HCT116 (cell line): ENCODE results near the gene FOXO3. TPM values are rescaled to one million over a fixed set of nuclear protein-coding genes. Genes with fewer than 3 reads are reported as not detected.

Source experiments
- ATAC-seq: fragments of 200-7000 bp; cut with Tn5 transposase; 2 replicates; pipeline ENCODE4 v1.9.1; 2020; ENCODE audit warnings: mild to moderate bottlenecking, moderate library complexity
- BruUV-seq: library from RNA; stranded (reverse); fragments of 400-500 nt; replicated peaks from 2 replicates; lab custom pipeline; 2021; lab: Mats Ljungman, UMichigan
- CTCF ChIA-PET: fragments of 300-600 bp; sonication (Branson Sonifier 250); formaldehyde crosslinking; loops from one replicate; lab custom pipeline; 2021; ENCODE audit warnings: antibody characterized with exemption; lab: Charles Lee
- POLR2A ChIA-PET: fragments of 300-600, 350-600 bp; sonication (Branson Sonifier 250); formaldehyde crosslinking; loops from one replicate; lab custom pipeline; 2021; ENCODE audit warnings: antibody characterized with exemption; lab: Charles Lee
- RAD21 ChIA-PET, 2 experiments: fragments of 300-600 bp; sonication (Branson Sonifier 250); formaldehyde crosslinking; loops; one replicate each; lab custom pipeline; 2023; ENCODE audit warnings: low total read pairs in 2 of 2; ENCODE audit not compliant: uncharacterized antibody in 2 of 2, unreplicated experiment in 2 of 2, low non-redundant PET in 1 of 2; lab: Charles Lee
- DNase-seq: peaks from one replicate; pipeline ENCODE4 v3.0.0-alpha.2; 2010; ENCODE audit warnings: low read depth, low spot score
- H2AFZ ChIP-seq: fragments of 200-600 bp; shearing (Covaris generic), sonication (generic); 2 replicates; pipeline ENCODE4 v1.6.1; 2017; ENCODE audit warnings: low read depth, mixed run types, mixed read lengths, antibody characterized with exemption, low read length; ENCODE audit not compliant: poor library complexity, severe bottlenecking
- H3K27ac ChIP-seq: 2 replicates; pipeline ENCODE4 v1.5.1; 2012; ENCODE audit warnings: low read depth, low read length
- H3K27me3 ChIP-seq: fragments of 200-600 bp; sonication (generic); 2 replicates; pipeline ENCODE4 v1.6.1; 2016; ENCODE audit warnings: mixed run types, low read length, mixed read lengths; ENCODE audit not compliant: insufficient read depth
- H3K36me3 ChIP-seq, 2 experiments: fragments of 200-500 bp in 1 of 2; fragments of 200-600 bp in 1 of 2; sonication (Bioruptor generic) in 1 of 2; sonication (generic) in 1 of 2; 2 replicates each; pipeline versions ENCODE4 v1.5.1 to v1.6.1; 2014 to 2016; ENCODE audit warnings: low read length in 2 of 2, inconsistent platforms in 1 of 2, mixed read lengths in 1 of 2, mixed run types in 1 of 2; ENCODE audit not compliant: insufficient read depth in 2 of 2, control insufficient read depth in 1 of 2
- H3K4me1 ChIP-seq, 2 experiments: fragments of 200-600 bp in 1 of 2; sonication (generic) in 1 of 2; 2 replicates each; pipeline versions ENCODE4 v1.5.1 to v1.6.1; 2012 to 2017; ENCODE audit warnings: low read length in 2 of 2, inconsistent platforms in 1 of 2, mild to moderate bottlenecking in 1 of 2, mixed read lengths in 1 of 2, mixed run types in 1 of 2, moderate library complexity in 1 of 2; ENCODE audit not compliant: insufficient read depth in 2 of 2, control insufficient read depth in 1 of 2
- H3K4me2 ChIP-seq: fragments of 200-600 bp; sonication (generic); 2 replicates; pipeline ENCODE4 v1.6.1; 2017; ENCODE audit warnings: mixed run types, low read length, mixed read lengths
- H3K4me3 ChIP-seq, 2 experiments: fragments of 200-600 bp in 1 of 2; sonication (generic) in 1 of 2; replicated peaks in 1 of 2; 2 replicates each; pipeline ENCODE4 v1.5.1; 2011 to 2016; ENCODE audit warnings: low read length in 2 of 2, control low read depth in 1 of 2, low read depth in 1 of 2, mild to moderate bottlenecking in 1 of 2, mixed read lengths in 1 of 2, mixed run types in 1 of 2
- H3K79me2 ChIP-seq: fragments of 200-600 bp; sonication (generic); 2 replicates; pipeline ENCODE4 v1.6.1; 2017; ENCODE audit warnings: mild to moderate bottlenecking, mixed run types, low read length, moderate library complexity, mixed read lengths; ENCODE audit not compliant: insufficient read depth
- H3K9ac ChIP-seq: fragments of 200-600 bp; sonication (generic); 2 replicates; pipeline ENCODE4 v1.6.1; 2016; ENCODE audit warnings: low read length, mixed read lengths
- H3K9me2 ChIP-seq: fragments of 200-600 bp; sonication (generic), shearing (Covaris generic); 2 replicates; pipeline ENCODE4 v1.6.1; 2017; ENCODE audit warnings: mixed run types, mild to moderate bottlenecking, moderate library complexity; ENCODE audit not compliant: insufficient read depth
- H3K9me3 ChIP-seq, 2 experiments: fragments of 200-500 bp in 1 of 2; fragments of 200-600 bp in 1 of 2; sonication (Bioruptor generic) in 1 of 2; sonication (generic) in 1 of 2; 2 replicates each; pipeline ENCODE4 v1.6.1; 2014 to 2017; ENCODE audit warnings: low read length in 2 of 2, mixed read lengths in 2 of 2, inconsistent platforms in 1 of 2, low read depth in 1 of 2, mild to moderate bottlenecking in 1 of 2, mixed run types in 1 of 2, moderate library complexity in 1 of 2; ENCODE audit not compliant: control insufficient read depth in 1 of 2, insufficient read depth in 1 of 2
- H4K20me1 ChIP-seq: fragments of 200-600 bp; sonication (generic), shearing (Covaris generic); 2 replicates; pipeline ENCODE4 v1.6.1; 2017; ENCODE audit warnings: mixed run types, mild to moderate bottlenecking, moderate library complexity; ENCODE audit not compliant: insufficient read depth
- CBX3 ChIP-seq: IDR thresholded peaks from 2 replicates; pipeline ENCODE4 v1.6.1; 2012; ENCODE audit warnings: low read depth
- CEBPB ChIP-seq: IDR thresholded peaks from 2 replicates; pipeline ENCODE4 v1.6.1; 2012; ENCODE audit warnings: low read depth
- EGR1 ChIP-seq: IDR thresholded peaks from 2 replicates; pipeline ENCODE4 v1.6.1; 2012; ENCODE audit warnings: low read depth
- EZH2 ChIP-seq: fragments of 200-600 bp; sonication (generic); IDR thresholded peaks from 2 replicates; pipeline ENCODE4 v1.6.1; 2017; ENCODE audit warnings: antibody characterized with exemption, mixed run types
- EZH2phosphoT487 ChIP-seq: fragments of 200-600 bp; IDR thresholded peaks from 2 replicates; pipeline ENCODE4 v1.6.1; 2018; ENCODE audit warnings: antibody characterized with exemption, borderline replicate concordance
- FOSL1 ChIP-seq: IDR thresholded peaks from 2 replicates; pipeline ENCODE4 v1.6.1; 2012; ENCODE audit warnings: low read depth
- POLR2A ChIP-seq: IDR thresholded peaks from 2 replicates; pipeline ENCODE4 v1.7.0; 2011; ENCODE audit warnings: borderline replicate concordance; ENCODE audit not compliant: insufficient read depth, insufficient read length; ENCODE audit errors: extremely low read depth
- POLR2AphosphoS5 ChIP-seq: IDR thresholded peaks from 2 replicates; pipeline ENCODE4 v1.6.1; 2011; ENCODE audit warnings: mild to moderate bottlenecking, low read depth, low read length, moderate library complexity
- RAD21 ChIP-seq: IDR thresholded peaks from 2 replicates; pipeline ENCODE4 v1.6.1; 2012; ENCODE audit warnings: low read depth, mild to moderate bottlenecking
- SIN3A ChIP-seq: IDR thresholded peaks from 2 replicates; pipeline ENCODE4 v1.6.1; 2012; ENCODE audit warnings: low read depth
- intact Hi-C: fragments of 100-400 bp; cut with micrococcal nuclease; formaldehyde crosslinking; loops from 2 replicates; pipeline ENCODE4 v1.10.0; 2022
- total RNA-seq: library from RNA; stranded (reverse); gene quantifications from one replicate; pipeline ENCODE4 v1.2.1, GENCODE V29; 2021; ENCODE audit not compliant: unreplicated experiment
- TF ChIP-seq, protein P1 (sequence below): IDR thresholded peaks from 2 replicates; pipeline ENCODE4 v1.6.1; 2012; ENCODE audit warnings: low read depth
- TF ChIP-seq, protein P2 (sequence below): IDR thresholded peaks from 2 replicates; pipeline ENCODE4 v1.6.1; 2011; ENCODE audit warnings: mild to moderate bottlenecking, low read length, moderate library complexity; ENCODE audit not compliant: insufficient replicate concordance; ENCODE audit errors: extremely low read depth

FOXO3 gene
- total RNA-seq, 1 experiment from 2014 or later = 40.0 TPM

DNA sequence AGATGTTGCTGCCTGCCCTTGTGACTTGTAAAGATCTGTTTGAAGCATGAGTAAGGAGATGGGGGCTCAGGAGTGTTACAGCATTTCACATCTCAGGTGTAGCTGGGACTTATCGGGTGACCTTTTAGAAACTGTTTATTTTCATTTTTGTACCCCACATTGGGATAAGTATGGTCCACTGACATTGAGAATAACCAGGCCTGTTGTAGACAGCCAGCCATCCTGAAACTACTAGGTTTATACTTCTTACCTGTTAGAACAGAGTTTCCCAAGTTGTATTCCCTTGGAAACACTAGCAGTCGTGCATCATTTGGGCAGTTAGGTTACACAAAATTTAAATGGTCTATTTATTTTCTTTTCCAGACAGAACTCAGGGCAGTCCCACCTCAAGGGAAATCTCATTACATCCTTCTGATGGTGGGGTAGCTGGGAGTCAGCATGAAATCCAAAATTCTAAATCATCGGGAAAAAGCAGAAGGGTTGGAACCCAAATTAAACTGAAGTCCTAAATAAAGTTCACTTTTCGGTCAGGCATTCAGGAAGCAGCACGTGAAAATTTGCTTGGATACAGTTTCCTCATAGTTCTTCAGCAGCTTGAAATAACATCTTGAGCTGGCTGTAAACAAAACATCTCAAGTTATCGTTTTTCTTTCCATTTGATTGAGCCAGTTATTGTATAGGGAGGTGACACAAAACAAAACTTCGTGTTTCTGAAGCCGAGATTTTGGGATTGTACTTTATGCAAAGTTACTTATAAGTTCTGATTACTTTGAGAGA lies 30.5 kb downstream of the FOXO3 start:
- H3K4me1 ChIP-seq = peaks cover 35 to 47% of the 10 kb centered on the region in 2 experiments
- intact Hi-C loops = no loop called here
- 0 out of 2 replicates have a peak, but pooled peaks cover 6% of the 10 kb centered on the region for H4K20me1 ChIP-seq
- H2AFZ ChIP-seq = no peak overlapping the region
- H3K9me2 ChIP-seq = no peaks in the 10 kb centered on the region
- no peak overlapping the region for H3K4me3 ChIP-seq
- RAD21 ChIA-PET = no interaction called here
- ATAC-seq (no peak), DNase-seq (no peak)
- H3K27ac ChIP-seq = no peak overlapping the region
- no peaks in the 10 kb centered on the region for H3K36me3 ChIP-seq
- no TSS peak for BruUV-seq
- TF ChIP-seq SIN3A (no peak), FOSL1 (no peak), CBX3 (no peak), POLR2AphosphoS5 (no peak), POLR2A (no peak), CEBPB (no peak), EZH2 (no peak), EGR1 (no peak), RAD21 (no peak), EZH2phosphoT487 (no peak)
- TF ChIP-seq, protein P1, sequence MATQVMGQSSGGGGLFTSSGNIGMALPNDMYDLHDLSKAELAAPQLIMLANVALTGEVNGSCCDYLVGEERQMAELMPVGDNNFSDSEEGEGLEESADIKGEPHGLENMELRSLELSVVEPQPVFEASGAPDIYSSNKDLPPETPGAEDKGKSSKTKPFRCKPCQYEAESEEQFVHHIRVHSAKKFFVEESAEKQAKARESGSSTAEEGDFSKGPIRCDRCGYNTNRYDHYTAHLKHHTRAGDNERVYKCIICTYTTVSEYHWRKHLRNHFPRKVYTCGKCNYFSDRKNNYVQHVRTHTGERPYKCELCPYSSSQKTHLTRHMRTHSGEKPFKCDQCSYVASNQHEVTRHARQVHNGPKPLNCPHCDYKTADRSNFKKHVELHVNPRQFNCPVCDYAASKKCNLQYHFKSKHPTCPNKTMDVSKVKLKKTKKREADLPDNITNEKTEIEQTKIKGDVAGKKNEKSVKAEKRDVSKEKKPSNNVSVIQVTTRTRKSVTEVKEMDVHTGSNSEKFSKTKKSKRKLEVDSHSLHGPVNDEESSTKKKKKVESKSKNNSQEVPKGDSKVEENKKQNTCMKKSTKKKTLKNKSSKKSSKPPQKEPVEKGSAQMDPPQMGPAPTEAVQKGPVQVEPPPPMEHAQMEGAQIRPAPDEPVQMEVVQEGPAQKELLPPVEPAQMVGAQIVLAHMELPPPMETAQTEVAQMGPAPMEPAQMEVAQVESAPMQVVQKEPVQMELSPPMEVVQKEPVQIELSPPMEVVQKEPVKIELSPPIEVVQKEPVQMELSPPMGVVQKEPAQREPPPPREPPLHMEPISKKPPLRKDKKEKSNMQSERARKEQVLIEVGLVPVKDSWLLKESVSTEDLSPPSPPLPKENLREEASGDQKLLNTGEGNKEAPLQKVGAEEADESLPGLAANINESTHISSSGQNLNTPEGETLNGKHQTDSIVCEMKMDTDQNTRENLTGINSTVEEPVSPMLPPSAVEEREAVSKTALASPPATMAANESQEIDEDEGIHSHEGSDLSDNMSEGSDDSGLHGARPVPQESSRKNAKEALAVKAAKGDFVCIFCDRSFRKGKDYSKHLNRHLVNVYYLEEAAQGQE = no peak
- TF ChIP-seq, protein P2, sequence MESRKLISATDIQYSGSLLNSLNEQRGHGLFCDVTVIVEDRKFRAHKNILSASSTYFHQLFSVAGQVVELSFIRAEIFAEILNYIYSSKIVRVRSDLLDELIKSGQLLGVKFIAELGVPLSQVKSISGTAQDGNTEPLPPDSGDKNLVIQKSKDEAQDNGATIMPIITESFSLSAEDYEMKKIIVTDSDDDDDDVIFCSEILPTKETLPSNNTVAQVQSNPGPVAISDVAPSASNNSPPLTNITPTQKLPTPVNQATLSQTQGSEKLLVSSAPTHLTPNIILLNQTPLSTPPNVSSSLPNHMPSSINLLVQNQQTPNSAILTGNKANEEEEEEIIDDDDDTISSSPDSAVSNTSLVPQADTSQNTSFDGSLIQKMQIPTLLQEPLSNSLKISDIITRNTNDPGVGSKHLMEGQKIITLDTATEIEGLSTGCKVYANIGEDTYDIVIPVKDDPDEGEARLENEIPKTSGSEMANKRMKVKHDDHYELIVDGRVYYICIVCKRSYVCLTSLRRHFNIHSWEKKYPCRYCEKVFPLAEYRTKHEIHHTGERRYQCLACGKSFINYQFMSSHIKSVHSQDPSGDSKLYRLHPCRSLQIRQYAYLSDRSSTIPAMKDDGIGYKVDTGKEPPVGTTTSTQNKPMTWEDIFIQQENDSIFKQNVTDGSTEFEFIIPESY = no peak
- CTCF ChIA-PET = no interaction called here
- POLR2A ChIA-PET = no interaction called here
- no peak overlapping the region for H3K4me2 ChIP-seq
- no peaks in the 10 kb centered on the region for H3K27me3 ChIP-seq
- no peak overlapping the region for H3K9ac ChIP-seq
- peaks cover 96% of the 10 kb centered on the region for H3K79me2 ChIP-seq
- H3K9me3 ChIP-seq = no peaks in the 10 kb centered on the region
